ENCODE results near the gene DIS3. TPM values are rescaled to one million over a fixed set of nuclear protein-coding genes. Genes with fewer than 3 reads are reported as not detected.
"Not testable (repeated sequence)": the region's sequence is repeated elsewhere in the genome, so short reads cannot be mapped to it uniquely, and the experiment has no call there.

The DIS3 gene

GRCh38 chr13:72737033-72737432, 44.7 kb downstream of the DIS3 start:
- Histone ChIP-seq H3K27me3 (ENCODE audit: control insufficient read depth, insufficient read depth, low read length) (no peaks in the 10 kb centered on the region), H3K36me3 (ENCODE audit: insufficient read depth, low read length) (peaks cover 23% of the 10 kb centered on the region), H3K9me3 (replicated peaks; ENCODE audit: low read length) (no peaks in the 10 kb centered on the region), H3K4me1 (ENCODE audit: control insufficient read depth, insufficient read depth, low read length) (no peaks in the 10 kb centered on the region), H3K9ac (ENCODE audit: low read depth, low read length) (no peak overlapping the region), H3K4me2 (ENCODE audit: low read length) (no peak overlapping the region), H3K4me3 (ENCODE audit: low read length) (no peak overlapping the region)

GRCh38 chr13:72728290-72728605, 53.5 kb downstream of the DIS3 start:
- H3K27me3 ChIP-seq (ENCODE audit: control insufficient read depth, insufficient read depth, low read length) = no peaks in the 10 kb centered on the region
- H3K9me3 ChIP-seq (replicated peaks; ENCODE audit: low read length) = no peaks in the 10 kb centered on the region
- H3K4me2 ChIP-seq (ENCODE audit: low read length) = peak overlapping the region; percentile 94

GRCh38 chr13:72727417-72728289, 54.0 kb downstream of the DIS3 start, which contains the start of the genes BORA and MZT1:
TSS of gene BORA (plus strand) at chr13:72727923. CDS start at chr13:72728941, 1,018 bp downstream.
TSS of gene MZT1 (minus strand) at chr13:72727629. CDS start at chr13:72727602, 27 bp downstream.
- peaks cover 8% of the 10 kb centered on the region for H3K4me1 ChIP-seq (ENCODE audit: control insufficient read depth, insufficient read depth, low read length)
- peak within 1 kb of the TSS; percentile 93 for H3K9ac ChIP-seq (ENCODE audit: low read depth, low read length)
- H3K9me3 ChIP-seq (replicated peaks; ENCODE audit: low read length) = no peaks in the 10 kb centered on the region
- peak within 1 kb of the TSS; percentile 95 for H3K4me3 ChIP-seq (ENCODE audit: low read length)
- no peaks in the 10 kb centered on the region for H3K27me3 ChIP-seq (ENCODE audit: control insufficient read depth, insufficient read depth, low read length)
- no peaks in the 10 kb centered on the region for H3K36me3 ChIP-seq (ENCODE audit: insufficient read depth, low read length)
- H3K4me2 ChIP-seq (ENCODE audit: low read length) = peak within 1 kb of the TSS; percentile 94

More at GRCh38 chr13:72728290-72728605, 53.5 kb downstream of the DIS3 start:
- Histone ChIP-seq H3K4me1 (ENCODE audit: control insufficient read depth, insufficient read depth, low read length) (peaks cover 8% of the 10 kb centered on the region), H3K4me3 (ENCODE audit: low read length) (peak overlapping the region; percentile 95), H3K9ac (ENCODE audit: low read depth, low read length) (peak overlapping the region; percentile 87), H3K36me3 (ENCODE audit: insufficient read depth, low read length) (peaks cover 3% of the 10 kb centered on the region)

GRCh38 chr13:72726726-72727416, 54.8 kb downstream of the DIS3 start:
- peaks cover 8% of the 10 kb centered on the region for H3K4me1 ChIP-seq (ENCODE audit: control insufficient read depth, insufficient read depth, low read length)
- H3K36me3 ChIP-seq (ENCODE audit: insufficient read depth, low read length) = no peaks in the 10 kb centered on the region
- H3K9ac ChIP-seq (ENCODE audit: low read depth, low read length) = peak overlapping the region; percentile 93
- H3K9me3 ChIP-seq (replicated peaks; ENCODE audit: low read length) = no peaks in the 10 kb centered on the region
- peak overlapping the region; percentile 84 for H3K4me2 ChIP-seq (ENCODE audit: low read length)
- no peaks in the 10 kb centered on the region for H3K27me3 ChIP-seq (ENCODE audit: control insufficient read depth, insufficient read depth, low read length)
- peak overlapping the region; percentile 95 for H3K4me3 ChIP-seq (ENCODE audit: low read length)

GRCh38 chr13:72726185-72726584, 55.5 kb downstream of the DIS3 start:
- H3K36me3 ChIP-seq (ENCODE audit: insufficient read depth, low read length); H3K4me1 ChIP-seq (ENCODE audit: control insufficient read depth, insufficient read depth, low read length); H3K9me3 ChIP-seq (replicated peaks; ENCODE audit: low read length); H3K27me3 ChIP-seq (ENCODE audit: control insufficient read depth, insufficient read depth, low read length): not testable (repeated sequence)
- Histone ChIP-seq H3K4me3 (ENCODE audit: low read length) (peak overlapping the region; percentile 95), H3K4me2 (ENCODE audit: low read length) (peak overlapping the region; percentile 84), H3K9ac (ENCODE audit: low read depth, low read length) (peak overlapping the region; percentile 93)

- Histone ChIP-seq H3K9me3 (replicated peaks; ENCODE audit: low read length) (no peaks in the 10 kb centered on the region), H3K27me3 (ENCODE audit: control insufficient read depth, insufficient read depth, low read length) (no peaks in the 10 kb centered on the region), H3K4me1 (ENCODE audit: control insufficient read depth, insufficient read depth, low read length) (no peaks in the 10 kb centered on the region), H3K36me3 (ENCODE audit: insufficient read depth, low read length) (peaks cover 41% of the 10 kb centered on the region), H3K9ac (ENCODE audit: low read depth, low read length) (no peak overlapping the region), H3K4me2 (ENCODE audit: low read length) (no peak overlapping the region), H3K4me3 (ENCODE audit: low read length) (no peak overlapping the region)
Observed at GRCh38 chr13:72716776-72717175, 64.9 kb downstream of the DIS3 start.

Small RNAs within 50 kb of the gene (small RNA-seq; reads per million reads assigned to genes)
- not detected for gene RNU6-80P

Data from skeletal muscle satellite cell (primary cell).